CD4-positive, alpha-beta T cell treated with Interleukin-12 subunit alpha and Interleukin-12 subunit beta, for 1 hour (primary cell): Measurements from ENCODE around the gene FAM219B.
"Not testable (repeated sequence)": the region's sequence is repeated elsewhere in the genome, so short reads cannot be mapped to it uniquely, and the experiment has no call there.

Experiments
- DNase-seq: peaks from one replicate; pipeline ENCODE4 v3.0.0-alpha.2; 2020

The FAM219B gene

GRCh38 chr15:74906450-74907162 lies at the start of gene FAM219B:
FAM219B (minus strand) TSS chr15:74906851; CDS start chr15:74906800, 51 bp downstream.
- DNase-seq: peak; percentile 79

GRCh38 chr15:74955796-74956647 lies 49.4 kb upstream of the FAM219B start:
- peak; percentile 68 for DNase-seq

- DNase-seq: no peak
Measured at GRCh38 chr15:74955017-74955416, 48.4 kb upstream of the FAM219B start.

GRCh38 chr15:74954515-74954914 lies 47.9 kb upstream of the FAM219B start:
- no peak for DNase-seq

- no peak for DNase-seq
Measured at GRCh38 chr15:74951006-74951405, 44.4 kb upstream of the FAM219B start.

GRCh38 chr15:74950078-74950908 lies 43.6 kb upstream of the FAM219B start:
- DNase-seq: peak; percentile 82

- peak; percentile 94 for DNase-seq
Measured at GRCh38 chr15:74937590-74938371, 31.1 kb upstream of the FAM219B start, which contains the start of gene COX5A. COX5A (minus strand) TSS chr15:74938073; CDS start chr15:74938014, 59 bp downstream.

- no peak for DNase-seq
Measured at GRCh38 chr15:74937272-74937589, 30.6 kb upstream of the FAM219B start.

- not testable (repeated sequence) for DNase-seq
Measured at GRCh38 chr15:74935193-74935592, 28.5 kb upstream of the FAM219B start.

- no peak for DNase-seq
Measured at GRCh38 chr15:74933573-74933972, 26.9 kb upstream of the FAM219B start.

- DNase-seq: no peak
Measured at GRCh38 chr15:74928771-74929198, 22.1 kb upstream of the FAM219B start.

- no peak for DNase-seq
Measured at GRCh38 chr15:74924525-74924924, 17.9 kb upstream of the FAM219B start.

GRCh38 chr15:74920456-74920855 lies 13.8 kb upstream of the FAM219B start:
- DNase-seq: no peak

GRCh38 chr15:74917676-74918075 lies 11.0 kb upstream of the FAM219B start:
- DNase-seq: no peak

- not testable (repeated sequence) for DNase-seq
Measured at GRCh38 chr15:74913799-74914198, 7.1 kb upstream of the FAM219B start.

- no peak for DNase-seq
Measured at GRCh38 chr15:74913041-74913440, 6.4 kb upstream of the FAM219B start.

GRCh38 chr15:74908635-74909034 lies 2.0 kb upstream of the FAM219B start:
- no peak for DNase-seq

- no peak for DNase-seq
Measured at GRCh38 chr15:74907163-74907870, 666 bp upstream of the FAM219B start.

GRCh38 chr15:74906067-74906449 lies 593 bp downstream of the FAM219B start:
- DNase-seq: peak; percentile 27

- no peak for DNase-seq
Measured at GRCh38 chr15:74904190-74904805, 2.4 kb downstream of the FAM219B start.

- no peak for DNase-seq
Measured at GRCh38 chr15:74903676-74904075, 3.0 kb downstream of the FAM219B start.
